ENCODE results near the gene STON2. TPM values are rescaled to one million over a fixed set of nuclear protein-coding genes. Genes with fewer than 3 reads are reported as not detected.
A peak's percentile ranks its signal among the peaks of the same experiment; 100 is the strongest.

Gene STON2
- total and polyA plus RNA-seq, 2 donors from 2014 or later: 14.8 to 86.6 TPM

DNA sequence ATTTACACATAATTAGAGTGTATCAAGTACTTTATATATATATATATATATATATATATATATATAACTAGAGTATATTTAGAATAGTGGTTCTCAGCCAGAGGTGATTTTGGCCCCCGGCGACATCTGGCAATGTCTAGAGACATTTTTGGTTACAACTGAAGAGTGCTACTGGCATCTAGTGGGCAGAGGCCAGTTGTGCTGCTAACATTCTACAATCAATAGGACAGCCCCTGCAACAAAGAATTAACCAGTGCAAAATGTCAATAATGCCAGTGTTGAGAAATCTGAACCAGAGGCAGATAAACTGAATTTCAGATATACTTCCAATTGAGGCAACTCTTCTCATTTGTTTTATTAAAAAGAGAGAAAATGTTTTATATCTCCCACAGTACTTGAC lies 188.3 kb downstream of the STON2 start:
- no peak overlapping the region for H3K9ac ChIP-seq (ENCODE audit: low read length in 3 of 3)
- TF ChIP-seq, protein P1, sequence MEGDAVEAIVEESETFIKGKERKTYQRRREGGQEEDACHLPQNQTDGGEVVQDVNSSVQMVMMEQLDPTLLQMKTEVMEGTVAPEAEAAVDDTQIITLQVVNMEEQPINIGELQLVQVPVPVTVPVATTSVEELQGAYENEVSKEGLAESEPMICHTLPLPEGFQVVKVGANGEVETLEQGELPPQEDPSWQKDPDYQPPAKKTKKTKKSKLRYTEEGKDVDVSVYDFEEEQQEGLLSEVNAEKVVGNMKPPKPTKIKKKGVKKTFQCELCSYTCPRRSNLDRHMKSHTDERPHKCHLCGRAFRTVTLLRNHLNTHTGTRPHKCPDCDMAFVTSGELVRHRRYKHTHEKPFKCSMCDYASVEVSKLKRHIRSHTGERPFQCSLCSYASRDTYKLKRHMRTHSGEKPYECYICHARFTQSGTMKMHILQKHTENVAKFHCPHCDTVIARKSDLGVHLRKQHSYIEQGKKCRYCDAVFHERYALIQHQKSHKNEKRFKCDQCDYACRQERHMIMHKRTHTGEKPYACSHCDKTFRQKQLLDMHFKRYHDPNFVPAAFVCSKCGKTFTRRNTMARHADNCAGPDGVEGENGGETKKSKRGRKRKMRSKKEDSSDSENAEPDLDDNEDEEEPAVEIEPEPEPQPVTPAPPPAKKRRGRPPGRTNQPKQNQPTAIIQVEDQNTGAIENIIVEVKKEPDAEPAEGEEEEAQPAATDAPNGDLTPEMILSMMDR (IDR thresholded peaks at IDR 0.05; ENCODE audit: borderline replicate concordance, extremely low read depth, insufficient read depth): peak; percentile 59
- intact Hi-C loops (cut with DNase I): no loop called here
- peaks cover 5 to 19% (median 5%) of the 10 kb centered on the region in 3 donors for H3K36me3 ChIP-seq (ENCODE audit: control insufficient read depth in 2 of 3, insufficient read depth in 3 of 3, low read length in 3 of 3)
- peaks cover 0 to 3% (median 0%) of the 10 kb centered on the region in 3 donors for H3K4me1 ChIP-seq (ENCODE audit: control insufficient read depth in 2 of 3, insufficient read depth in 2 of 3, low read depth in 1 of 3, low read length in 3 of 3)
- H3K4me3 ChIP-seq (ENCODE audit: low read length in 3 of 3): no peak overlapping the region
- no peaks in the 10 kb centered on the region for H3K27me3 ChIP-seq (ENCODE audit: control insufficient read depth, insufficient read depth, low read length)
- FAIRE-seq (no peak), DNase-seq (peak in 2 of 5 donors; percentile 16 to 38)
- H3K27ac ChIP-seq (ENCODE audit: low read depth in 2 of 2, low read length in 2 of 2): no peak overlapping the region
- H3K9me3 ChIP-seq (ENCODE audit: control insufficient read depth in 2 of 3, insufficient read depth in 1 of 3, low read length in 3 of 3): no peaks in the 10 kb centered on the region

Other genes with a start within 250 kb of the STON2 start
- gene GTF2A1, start 179.4 kb downstream of the STON2 start, total RNA-seq: 27.0 TPM
- gene GTF2A1, start 179.4 kb downstream of the STON2 start, polyA plus RNA-seq (ENCODE audit: insufficient read depth, low read depth, low replicate concordance): 4.7 TPM
- 115 TPM for gene SEL1L, start 133.5 kb upstream of the STON2 start, total RNA-seq
- 18.9 TPM for gene SEL1L, start 133.5 kb upstream of the STON2 start, polyA plus RNA-seq (ENCODE audit: insufficient read depth, low read depth, low replicate concordance)

Measured in kidney (tissue), 14 donors.